ENCODE data around the gene OTOG. TPM values are rescaled to one million over a fixed set of nuclear protein-coding genes. Genes with fewer than 3 reads are reported as not detected.

Gene OTOG
- total RNA-seq, 1 donor from 2014 or later = under 0.01 TPM

- DNase-seq = no peak
Measured at GRCh38 chr11:17561526-17561925, 14.5 kb downstream of the OTOG start.

GRCh38 chr11:17563231-17563646, 16.2 kb downstream of the OTOG start:
- peak; percentile 20 for DNase-seq

DNA sequence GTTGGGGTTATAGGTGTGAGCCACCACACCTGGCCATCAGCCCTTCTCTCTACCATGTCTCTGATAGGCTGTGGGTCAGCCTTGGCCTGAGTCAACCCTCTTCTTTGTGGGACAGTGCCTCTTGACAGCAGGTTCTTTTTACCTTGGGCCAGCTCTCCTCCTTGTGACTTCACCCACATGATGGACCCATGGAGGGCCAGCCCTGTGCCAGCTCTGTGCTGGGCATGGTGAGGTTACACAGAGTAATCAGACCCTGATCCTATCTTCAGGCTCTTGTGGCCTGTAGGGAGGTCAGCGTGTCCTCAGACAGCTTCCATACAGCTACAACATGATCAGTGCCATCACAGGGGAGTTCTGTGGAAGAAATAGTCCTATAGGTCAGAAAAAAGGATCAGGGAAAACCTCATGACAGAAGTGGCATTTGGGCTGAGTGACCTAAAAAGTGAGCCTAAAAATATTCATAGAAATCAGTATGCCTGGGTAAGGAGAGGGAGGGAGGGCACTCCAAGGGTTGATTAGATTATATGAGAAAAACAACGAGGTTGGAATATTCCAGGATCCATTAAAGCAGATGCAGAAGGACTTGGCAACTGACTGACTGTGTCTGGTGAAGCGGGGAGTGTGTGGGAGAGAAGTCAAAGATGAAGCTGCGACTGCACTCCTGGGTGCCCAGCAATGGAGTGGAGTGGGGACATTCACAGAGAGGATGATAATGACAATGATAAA, 17.1 kb downstream of the OTOG start:
- DNase-seq = no peak

GRCh38 chr11:17564687-17565042, 17.6 kb downstream of the OTOG start:
- DNase-seq = no peak

GRCh38 chr11:17568944-17569343, 21.9 kb downstream of the OTOG start:
- DNase-seq = no peak

- DNase-seq = no peak
Measured at GRCh38 chr11:17570034-17570433, 23.0 kb downstream of the OTOG start.

DNA sequence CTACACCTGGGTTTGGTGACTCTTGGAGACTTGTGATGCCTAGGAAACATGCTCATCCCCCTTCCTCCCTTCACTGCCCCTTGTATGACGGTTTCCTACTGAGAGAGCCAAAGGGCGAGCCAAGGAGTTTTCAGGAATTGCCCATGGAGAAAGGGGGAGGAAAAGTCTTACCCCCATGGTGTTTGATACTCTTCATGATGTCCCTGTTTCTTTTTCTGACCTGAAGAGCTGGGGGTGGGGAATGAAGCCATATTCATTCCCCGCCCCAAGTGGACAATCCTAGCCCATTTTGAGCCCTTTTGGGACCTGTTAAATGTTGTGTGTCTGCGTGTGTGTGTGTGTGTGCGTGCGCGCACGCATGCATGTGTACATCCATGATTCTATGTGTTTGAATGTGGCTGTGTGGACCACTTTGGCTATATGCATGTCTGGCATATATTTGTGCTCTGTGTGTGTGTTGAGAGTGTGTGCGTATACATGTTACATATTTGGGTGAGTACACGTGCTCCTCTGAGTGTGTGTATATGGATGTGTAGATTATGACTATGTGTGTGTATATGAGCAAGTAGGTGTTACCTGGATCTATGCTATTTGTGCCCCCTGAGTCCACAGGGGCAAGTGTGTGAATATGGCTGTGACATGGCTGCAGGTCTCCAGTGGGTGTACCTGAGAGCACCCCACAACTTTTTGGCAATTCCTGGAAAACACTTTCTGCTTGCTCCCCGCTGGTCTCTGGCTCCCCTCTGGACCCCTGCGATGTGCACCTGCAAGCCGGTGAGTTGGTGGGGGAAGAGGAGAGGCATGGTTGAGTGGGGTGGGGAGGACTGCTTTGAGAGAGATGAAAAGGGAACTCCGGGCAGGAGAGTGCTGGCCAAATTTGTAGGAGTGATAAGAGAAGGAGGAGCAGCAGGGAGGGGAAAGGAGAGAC, 24.6 kb downstream of the OTOG start:
- DNase-seq = no peak

DNA sequence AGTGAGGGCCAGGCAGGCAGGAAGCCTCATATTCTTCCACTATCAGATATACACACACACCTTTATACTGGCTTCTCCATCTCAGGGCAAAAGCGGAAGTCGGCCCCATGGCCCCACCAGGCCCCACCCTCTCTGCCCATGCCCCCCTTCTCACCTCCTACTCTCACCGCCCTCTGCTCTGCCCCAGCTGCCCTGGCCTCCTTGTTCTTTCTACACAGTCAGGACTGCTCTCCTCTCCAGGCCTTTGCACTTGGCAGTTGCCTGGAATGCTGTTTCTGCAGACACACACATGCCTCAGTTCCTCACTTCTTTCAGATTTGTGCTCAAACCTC, 25.3 kb downstream of the OTOG start:
- no peak for DNase-seq

DNA sequence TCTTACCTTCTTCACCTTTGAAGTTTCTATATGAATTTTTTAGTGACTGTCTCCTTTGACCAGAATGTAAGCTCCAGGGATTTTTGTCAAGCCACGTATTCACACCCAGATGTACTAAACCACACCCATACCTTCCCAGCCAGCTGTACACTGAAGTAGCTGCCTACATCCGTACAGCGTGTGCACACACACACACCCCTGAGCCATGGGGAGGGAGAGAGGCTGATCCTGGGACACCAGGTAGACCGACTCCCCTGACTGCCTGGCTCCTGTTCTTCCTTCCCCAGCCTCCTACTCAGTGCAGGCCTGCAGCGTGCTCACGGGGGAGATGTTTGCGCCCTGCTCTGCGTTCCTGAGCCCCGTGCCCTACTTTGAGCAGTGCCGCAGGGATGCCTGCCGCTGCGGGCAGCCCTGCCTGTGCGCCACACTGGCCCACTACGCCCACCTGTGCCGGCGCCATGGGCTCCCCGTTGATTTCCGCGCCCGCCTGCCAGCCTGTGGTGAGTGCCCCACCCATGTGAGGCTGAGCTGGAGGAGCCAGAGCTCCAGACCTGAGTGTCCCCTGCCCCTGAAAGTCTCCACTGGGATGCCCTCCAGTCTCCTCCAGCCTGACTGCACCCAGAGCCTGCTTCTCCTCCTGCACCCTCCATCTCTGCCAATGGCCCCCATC, 25.9 kb downstream of the OTOG start:
- DNase-seq = no peak

- no peak for DNase-seq
Measured at GRCh38 chr11:17573526-17573925, 26.5 kb downstream of the OTOG start.

DNA sequence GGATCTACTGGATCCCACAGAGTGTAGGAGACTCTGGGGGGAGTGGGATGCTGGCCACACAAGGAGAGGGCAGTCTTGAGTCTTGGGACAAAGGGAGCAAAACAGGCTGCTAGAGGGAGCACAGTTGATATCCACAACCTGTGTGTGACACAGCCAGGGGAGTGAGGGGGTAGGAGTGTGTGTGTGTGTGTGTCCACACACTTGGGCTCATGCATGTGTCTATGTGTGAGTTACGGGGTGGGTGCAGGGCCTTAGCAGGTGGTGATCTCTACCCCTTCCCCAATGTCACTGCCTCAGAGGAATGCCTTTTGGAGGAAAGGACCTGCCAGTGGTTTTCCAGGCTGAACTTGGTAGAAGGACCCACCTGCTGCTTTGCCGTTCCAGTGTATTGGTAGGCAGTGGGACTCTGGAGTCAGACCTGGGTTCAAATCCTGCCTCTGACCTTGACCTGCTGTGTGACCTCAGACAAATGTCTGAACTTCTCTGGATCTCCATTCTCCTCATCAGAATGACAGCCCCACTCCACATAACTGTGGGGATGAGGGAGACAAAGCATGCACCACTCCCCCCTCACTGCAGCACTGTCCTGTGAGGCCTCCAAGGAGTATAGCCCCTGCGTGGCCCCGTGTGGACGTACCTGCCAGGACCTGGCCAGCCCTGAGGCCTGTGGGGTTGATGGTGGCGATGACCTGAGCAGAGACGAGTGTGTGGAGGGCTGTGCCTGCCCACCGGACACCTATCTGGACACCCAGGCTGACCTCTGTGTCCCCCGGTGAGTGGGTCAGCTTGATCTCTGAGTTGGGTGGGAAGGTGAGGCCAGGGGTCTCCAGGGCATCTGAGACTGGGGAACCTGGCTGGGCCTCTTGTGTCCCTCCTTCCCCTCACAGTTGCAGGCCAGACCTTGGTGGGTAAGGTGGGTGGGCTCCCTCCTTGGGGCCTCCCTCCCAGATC, 27.4 kb downstream of the OTOG start:
- DNase-seq = no peak

GRCh38 chr11:17575431-17576425, 28.7 kb downstream of the OTOG start:
- no peak for DNase-seq

GRCh38 chr11:17578296-17578695, 31.2 kb downstream of the OTOG start:
- DNase-seq = no peak

DNA sequence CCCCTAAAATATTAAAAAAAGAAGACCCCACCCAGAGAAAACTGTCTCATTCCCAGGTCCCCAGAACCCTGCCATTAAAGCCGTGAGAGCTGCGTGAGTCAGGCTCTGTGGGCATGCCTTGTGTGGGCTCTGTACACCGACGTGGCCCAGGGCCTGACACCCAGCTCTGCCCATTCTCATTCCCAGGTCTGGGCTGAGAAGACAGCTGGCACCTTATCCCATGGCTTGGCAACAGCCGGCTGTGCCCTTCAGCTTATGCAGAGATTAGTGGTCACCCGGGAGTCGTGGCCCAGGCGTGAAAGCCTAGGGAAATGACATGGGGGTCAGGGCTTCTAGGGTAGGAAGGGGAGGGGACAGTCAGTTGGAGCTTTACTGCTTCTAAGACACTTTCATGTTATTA, 31.9 kb downstream of the OTOG start:
- DNase-seq = no peak

DNA sequence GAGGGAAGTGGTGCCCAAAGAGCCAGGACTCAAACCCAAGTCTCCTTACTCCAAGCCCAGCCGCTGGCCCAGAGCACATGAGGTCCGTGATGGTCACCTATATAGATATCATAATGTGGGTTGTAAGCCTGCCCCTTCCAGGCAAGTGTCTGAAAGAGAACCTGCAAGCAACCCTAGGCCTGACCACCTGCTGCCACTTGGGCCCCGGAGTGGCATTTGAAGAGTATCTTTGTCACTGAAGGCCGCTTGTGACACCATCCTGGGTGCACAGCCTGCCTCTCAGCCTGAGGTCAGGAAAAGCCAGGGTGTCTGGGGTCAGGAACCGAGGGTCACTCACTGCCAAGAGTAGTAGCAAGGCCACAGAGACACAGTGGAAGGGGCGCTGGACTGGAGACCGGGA, 32.4 kb downstream of the OTOG start:
- DNase-seq = no peak

GRCh38 chr11:17580271-17580670, 33.2 kb downstream of the OTOG start:
- no peak for DNase-seq

GRCh38 chr11:17581036-17581731, 34.1 kb downstream of the OTOG start:
- DNase-seq = no peak

GRCh38 chr11:17581732-17582053, 34.6 kb downstream of the OTOG start:
- DNase-seq = no peak

DNA sequence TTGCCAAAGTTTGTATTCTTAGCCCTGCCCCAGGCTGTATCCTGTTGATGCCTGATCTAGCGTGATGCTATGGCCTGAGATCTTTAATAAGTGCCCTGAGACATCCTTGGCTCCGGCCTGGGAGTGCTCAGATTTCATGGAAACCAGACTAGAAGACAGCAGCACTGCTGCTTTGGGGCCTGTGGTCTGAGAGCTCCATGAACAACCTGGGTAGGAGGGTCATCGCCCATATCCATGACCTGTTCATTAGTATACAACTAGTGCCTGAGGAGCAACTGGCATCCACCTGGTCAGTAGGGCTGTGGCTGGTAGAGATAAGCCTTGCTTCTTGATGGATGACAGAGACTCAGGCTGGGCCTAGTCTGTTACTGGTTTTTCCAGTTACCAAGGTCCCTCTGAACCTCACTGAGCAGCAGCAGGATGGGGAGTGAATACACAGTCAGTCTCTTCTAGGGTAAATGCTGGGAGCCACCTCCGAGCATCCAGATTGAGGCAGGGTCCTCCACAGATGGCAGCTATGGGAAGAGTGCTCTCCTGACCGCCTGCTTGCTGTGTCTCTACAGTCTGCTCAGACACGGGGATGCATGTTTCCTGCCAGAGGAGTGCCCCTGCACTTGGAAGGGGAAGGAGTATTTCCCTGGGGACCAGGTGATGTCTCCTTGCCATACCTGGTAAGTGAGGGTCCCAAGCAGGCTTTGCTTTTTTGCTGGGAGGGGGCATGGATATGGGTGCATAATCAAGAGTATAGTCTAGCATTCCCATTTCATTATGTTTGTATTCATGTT, 39.0 kb downstream of the OTOG start:
- DNase-seq = no peak

Measured in tongue (tissue), 2 donors.